AG09319 (cell line): ENCODE data around the gene YEATS2.
"Not testable (repeated sequence)": the region's sequence is repeated elsewhere in the genome, so short reads cannot be mapped to it uniquely, and the experiment has no call there.

Source experiments
- DNase-seq: peaks from one replicate; pipeline ENCODE4 v3.0.0-alpha.2; 2010; ENCODE audit warnings: low read depth; ENCODE audit errors: extremely low read depth
- TF ChIP-seq, protein P1 (sequence below): IDR thresholded peaks from 2 replicates; pipeline ENCODE4 v1.5.1; 2011; ENCODE audit warnings: low read depth, mild to moderate bottlenecking, inconsistent platforms, low read length, moderate library complexity

YEATS2 gene

GRCh38 chr3:183777016-183777618 is 79.5 kb downstream of the YEATS2 start:
- DNase-seq = peak; percentile 48
- TF ChIP-seq, protein P1, sequence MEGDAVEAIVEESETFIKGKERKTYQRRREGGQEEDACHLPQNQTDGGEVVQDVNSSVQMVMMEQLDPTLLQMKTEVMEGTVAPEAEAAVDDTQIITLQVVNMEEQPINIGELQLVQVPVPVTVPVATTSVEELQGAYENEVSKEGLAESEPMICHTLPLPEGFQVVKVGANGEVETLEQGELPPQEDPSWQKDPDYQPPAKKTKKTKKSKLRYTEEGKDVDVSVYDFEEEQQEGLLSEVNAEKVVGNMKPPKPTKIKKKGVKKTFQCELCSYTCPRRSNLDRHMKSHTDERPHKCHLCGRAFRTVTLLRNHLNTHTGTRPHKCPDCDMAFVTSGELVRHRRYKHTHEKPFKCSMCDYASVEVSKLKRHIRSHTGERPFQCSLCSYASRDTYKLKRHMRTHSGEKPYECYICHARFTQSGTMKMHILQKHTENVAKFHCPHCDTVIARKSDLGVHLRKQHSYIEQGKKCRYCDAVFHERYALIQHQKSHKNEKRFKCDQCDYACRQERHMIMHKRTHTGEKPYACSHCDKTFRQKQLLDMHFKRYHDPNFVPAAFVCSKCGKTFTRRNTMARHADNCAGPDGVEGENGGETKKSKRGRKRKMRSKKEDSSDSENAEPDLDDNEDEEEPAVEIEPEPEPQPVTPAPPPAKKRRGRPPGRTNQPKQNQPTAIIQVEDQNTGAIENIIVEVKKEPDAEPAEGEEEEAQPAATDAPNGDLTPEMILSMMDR = no peak

GRCh38 chr3:183779896-183780465 is 82.4 kb downstream of the YEATS2 start:
- TF ChIP-seq, protein P1 = no peak
- no peak for DNase-seq

DNA sequence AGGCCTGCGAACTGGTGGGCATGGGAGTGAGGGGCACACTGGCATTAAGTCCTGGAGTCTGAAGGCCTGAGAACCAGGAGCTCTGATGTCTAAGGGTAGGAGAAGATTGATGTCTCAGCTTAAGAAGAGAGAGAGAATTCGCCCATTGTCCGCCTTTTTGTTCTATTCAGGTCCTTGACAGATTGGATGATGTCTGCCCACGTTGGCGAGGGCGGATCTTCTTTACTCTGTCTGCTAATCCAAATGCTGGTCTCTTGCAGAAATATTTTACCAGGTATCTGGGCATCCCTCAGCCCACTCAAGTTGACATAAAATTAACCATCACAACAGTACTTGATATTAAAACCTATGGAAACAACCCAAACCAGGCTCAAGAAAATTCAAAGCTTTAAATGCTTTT is 83.6 kb downstream of the YEATS2 start:
- TF ChIP-seq, protein P1 = no peak
- DNase-seq = no peak

DNA sequence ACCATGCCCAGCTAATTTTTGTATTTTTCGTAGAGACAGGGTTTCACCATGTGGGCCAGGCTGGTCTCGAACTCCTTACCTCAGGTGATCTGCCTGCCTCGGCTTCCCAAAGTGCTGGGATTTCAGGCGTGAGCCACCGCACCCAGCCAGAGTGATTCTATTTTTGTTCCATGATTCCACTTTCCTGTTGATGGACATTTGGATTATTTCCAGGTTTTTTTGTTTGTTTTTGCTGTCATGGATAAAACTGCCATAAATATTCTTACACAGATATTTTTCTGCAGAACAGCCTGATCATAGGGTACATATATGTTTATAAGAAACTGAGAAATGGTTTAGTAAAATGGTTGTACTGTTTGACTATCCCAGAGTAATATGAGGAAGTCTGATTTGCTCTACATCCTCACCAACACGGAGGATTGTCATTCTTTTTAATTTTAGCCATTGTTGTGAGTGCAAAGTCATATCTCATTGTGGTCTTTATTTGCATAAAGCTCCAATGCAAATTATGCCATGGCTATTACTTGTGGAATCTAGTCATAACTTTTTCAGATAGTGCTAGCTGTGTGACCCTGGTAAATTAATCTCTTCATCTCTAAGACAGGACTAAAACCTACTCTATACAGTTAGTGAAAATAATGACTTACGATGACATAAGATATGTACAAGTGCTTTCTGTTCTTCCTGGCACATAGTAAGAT is 85.1 kb downstream of the YEATS2 start:
- DNase-seq = no peak
- TF ChIP-seq, protein P1 = no peak

DNA sequence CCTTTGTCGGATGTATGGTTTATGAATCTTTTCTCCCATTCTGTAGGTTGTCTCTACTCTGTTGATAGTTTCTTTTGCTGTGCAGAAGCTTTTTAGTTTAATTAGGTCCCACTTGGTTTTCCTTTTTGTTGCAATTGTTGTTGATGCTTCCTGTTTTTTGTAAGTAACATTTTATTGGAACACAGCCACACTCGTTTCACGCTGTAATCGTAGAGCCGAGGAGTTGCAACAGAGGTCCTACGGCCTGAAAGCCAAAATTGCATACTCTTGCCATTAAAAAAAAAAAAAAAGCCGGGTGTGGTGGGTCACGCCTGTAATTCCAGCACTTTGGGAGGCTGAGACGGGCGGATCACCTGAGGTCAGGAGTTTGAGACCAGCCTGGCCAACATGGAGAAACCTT is 86.9 kb downstream of the YEATS2 start:
- not testable (repeated sequence) for DNase-seq

DNA sequence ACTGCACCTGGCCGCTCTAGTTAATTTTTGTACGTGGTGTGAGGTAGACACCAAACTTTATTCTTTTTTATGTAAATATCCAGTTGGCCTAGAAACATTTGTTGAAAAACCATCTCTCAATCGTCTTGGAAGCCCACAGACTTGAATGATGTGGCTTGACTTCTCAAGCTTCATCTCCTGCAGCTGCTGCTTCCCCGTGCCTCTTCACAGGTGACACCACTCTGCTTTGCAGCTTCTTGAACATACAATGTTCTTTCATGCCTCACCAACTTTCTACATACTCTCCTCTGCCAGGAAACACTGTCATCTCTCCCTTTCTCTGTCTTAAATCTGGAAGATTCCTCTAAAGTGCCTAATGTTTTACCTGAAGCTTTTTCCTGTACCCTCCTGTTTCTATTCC is 92.2 kb downstream of the YEATS2 start:
- DNase-seq = no peak

GRCh38 chr3:183790700-183791099 is 93.1 kb downstream of the YEATS2 start:
- no peak for DNase-seq
- TF ChIP-seq, protein P1 = no peak

More for the DNA sequence above, 92.2 kb downstream of the YEATS2 start:
- TF ChIP-seq, protein P1 = no peak

GRCh38 chr3:183792976-183793375 is 95.4 kb downstream of the YEATS2 start:
- DNase-seq = no peak
- TF ChIP-seq, protein P1 = no peak
